C1 segment of cervical spinal cord (tissue), 14 donors: ENCODE data around the gene CLIP1.
"Not testable (repeated sequence)": the region's sequence is repeated elsewhere in the genome, so short reads cannot be mapped to it uniquely, and the experiment has no call there.

Source experiments
- DNase-seq, 14 donors: peaks; one replicate each; lab custom pipeline; 2025; lab: John Stamatoyannopoulos, UW

Gene CLIP1

DNA sequence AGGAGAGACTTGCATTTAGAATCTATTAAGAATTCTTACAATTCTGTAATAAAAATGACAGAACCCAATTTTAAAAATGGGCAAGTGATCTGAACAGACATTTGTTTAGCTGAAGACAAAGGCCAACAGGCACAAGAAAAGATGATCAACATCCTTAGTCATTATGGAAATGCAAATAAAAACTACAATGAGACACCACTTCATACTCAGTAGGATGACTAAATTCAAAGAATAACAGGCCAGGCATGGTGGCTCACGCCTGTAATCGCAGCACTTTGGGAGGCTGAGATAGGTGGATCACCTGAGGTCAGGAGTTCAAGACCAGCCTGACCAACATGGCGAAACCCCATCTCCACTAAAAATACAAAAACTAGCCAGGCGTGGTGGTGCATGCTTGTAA, 164.0 kb downstream of the CLIP1 start:
- DNase-seq: not testable (repeated sequence)

DNA sequence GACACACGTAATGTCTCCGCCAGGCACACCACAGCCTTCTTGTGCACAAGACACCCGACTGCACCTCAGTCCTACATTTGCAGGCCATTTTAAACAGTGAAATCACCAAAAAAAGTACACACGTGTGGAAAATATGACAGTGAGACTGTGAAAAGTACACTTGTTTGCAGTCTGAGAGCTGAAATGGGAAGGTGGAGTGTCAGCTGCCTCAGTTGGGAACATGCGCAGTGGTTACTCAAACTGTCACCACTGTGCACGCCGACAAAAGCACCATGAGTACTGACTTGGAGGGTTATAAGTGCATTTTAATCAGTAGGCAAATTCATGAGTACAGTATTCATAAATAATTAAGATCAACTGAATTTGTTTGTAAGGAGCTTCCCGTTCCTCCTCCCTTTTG, 171.9 kb downstream of the CLIP1 start:
- peak in 1 of 14 donors; percentile 82 for DNase-seq

DNA sequence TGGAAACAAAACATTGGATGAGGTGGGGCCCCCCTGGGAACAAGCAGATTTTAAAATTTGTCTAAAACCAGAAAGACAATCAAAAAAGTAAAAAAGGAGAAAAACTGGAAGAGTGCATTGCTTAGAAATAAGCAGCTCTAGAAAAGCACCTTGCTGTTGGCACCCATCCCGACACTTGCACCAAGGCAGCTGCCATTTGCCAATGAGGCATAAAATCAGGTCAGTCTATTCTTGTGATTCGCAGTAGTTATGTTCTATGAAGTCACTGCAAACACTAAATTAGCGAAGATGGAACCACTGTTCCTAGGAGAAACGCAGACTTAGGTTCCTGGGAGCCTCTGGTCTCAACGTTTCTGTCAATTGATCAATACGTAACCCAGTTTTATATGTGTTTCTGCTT, 172.4 kb downstream of the CLIP1 start:
- DNase-seq: peak in 2 of 14 donors; percentile 2 to 85

DNA sequence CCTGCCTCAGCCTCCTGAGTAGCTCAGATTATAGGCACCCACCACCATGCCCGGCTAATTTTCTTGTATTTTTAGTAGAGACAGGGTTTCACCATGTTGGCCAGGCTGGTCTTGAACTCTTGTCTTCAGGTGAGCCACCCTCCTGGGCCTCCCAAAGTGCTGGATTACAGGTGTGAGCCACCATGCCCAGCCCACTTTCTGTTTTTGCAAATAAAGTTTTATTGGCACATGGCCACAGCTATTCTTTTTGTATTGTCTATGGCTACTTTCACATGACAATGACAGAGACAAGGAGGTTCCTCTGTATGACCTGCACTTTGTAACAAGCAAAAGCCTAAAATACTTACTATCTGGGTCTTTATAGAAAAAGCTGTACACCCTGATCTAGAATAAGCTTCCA, 176.9 kb downstream of the CLIP1 start:
- DNase-seq: no peak

DNA sequence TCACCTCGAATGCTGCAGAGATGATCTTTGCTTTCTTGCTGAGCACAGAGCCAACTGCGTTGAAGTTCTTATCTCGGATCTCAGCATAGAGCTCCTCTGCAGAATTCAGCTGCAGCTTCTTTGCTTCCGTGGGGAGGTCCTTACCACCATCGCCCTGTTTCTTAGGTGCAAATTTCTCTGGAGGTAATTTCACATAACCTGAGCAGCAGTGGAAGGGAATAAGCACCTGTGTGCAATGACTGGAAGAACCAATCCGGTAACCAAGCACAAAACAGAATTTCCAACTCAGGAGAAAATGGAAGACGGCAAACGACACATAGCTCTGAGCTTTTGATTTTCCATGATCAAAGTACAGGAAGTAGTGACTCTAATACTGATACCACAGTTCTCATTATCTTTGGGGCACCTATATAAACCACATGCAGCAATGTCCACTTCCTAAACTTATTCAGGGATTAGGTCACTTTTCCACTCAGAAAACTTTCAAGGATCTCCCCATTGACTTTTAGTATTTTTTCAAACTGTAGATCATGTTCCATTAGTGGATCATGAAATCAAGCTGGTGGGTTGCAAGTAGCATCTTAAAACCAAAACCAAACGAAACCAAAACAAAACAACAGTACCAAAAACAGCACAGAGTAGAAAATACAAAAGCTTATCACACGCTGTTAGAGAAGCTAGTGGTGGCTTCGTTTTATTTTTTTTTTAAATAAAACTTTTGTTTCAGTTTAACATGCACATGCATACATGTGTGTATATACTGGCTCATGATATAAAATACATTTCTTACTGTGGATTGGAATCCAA, 177.7 kb downstream of the CLIP1 start:
- no peak for DNase-seq

DNA sequence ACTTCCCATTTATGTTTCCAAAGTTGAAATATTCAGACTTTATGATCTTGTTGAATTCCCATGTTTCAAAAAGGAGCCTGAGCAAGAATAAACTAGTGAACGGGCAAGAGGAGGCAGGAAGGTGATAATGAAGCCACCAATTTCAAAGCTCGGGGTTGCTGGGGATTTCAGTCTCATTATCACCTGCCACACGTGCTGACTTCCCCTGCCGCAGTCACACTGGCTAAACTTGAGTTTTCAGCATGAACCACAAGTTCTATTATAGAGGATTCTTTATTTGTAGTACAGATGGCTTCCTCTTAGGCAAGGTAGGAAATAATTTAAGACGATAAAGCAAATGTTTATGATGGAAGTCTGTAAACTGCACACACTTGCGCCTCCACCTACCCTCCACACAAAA, 178.5 kb downstream of the CLIP1 start:
- DNase-seq: no peak

DNA sequence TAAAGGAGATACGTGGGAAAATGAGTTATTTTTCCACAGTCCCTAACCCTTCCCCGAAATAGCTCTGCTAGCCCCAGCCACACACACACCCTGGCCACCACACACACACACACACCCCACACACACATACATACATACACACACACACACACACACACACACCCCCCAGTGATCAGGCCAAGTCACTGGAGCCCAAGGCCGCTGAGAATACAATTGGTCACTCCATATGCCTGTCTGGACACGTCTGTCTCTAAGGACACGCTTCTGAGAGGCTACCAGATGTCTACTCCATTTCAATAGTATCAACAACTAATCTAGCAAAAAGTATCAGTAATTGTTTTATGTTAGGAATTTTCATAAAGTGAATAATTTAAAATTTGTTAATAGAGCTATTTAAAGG, 183.6 kb downstream of the CLIP1 start:
- DNase-seq: no peak

DNA sequence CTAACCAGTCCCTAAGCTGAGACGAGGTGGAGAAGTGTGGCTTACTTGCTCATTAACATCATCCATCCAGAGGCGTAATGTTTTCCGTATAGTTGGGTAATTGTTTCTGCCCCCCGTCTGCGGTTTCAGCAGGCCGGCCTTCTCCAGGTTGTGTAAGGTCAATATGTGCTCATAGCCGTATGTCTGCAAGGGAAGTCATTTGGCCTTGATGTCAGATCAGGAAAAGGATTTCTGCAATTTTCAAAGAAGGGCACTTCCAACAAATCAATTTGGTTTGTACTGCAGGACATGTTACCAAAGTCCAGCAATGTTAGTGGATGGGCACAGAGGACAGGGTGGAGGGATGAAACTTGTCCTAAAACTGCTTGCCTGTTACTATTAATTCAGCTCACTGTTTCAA, 186.7 kb downstream of the CLIP1 start:
- no peak for DNase-seq

DNA sequence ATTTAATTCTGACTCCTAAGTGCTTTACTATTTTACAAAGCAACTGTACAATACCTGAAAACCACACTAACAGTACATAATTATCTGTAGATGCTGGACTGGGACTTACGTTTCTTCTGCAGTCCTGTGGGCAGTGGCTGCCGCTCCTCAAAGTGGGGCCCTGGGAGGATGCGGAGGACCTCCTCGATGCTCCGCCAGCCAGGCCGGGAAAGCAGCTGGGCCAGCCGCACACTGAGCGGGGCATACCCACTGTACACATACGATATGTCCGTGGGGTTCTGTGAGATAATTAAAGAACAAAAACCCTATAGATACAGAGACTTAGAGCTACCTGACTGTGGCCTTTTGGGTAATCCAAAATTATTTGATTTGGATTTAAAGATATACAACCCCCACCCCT, 189.8 kb downstream of the CLIP1 start:
- DNase-seq: no peak

DNA sequence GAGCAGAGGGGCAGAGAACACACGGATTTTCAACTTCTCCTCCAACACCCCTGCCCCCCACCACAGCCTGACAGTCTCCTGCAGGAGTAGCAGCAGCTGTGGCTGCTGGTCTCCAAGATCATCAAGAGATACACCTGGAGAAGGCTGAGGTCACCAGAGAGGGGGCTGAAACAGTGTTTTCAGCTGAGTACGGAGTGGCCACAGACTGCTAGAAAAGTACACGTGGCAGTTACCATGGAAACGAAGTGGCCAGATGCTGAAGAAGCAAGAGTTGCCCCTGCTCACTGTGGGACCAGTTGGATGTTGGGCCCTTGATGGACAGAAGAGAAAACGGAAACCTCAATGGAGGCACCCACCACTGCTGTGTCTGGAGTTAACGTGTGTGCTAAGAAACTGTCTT, 191.7 kb downstream of the CLIP1 start:
- DNase-seq: no peak

DNA sequence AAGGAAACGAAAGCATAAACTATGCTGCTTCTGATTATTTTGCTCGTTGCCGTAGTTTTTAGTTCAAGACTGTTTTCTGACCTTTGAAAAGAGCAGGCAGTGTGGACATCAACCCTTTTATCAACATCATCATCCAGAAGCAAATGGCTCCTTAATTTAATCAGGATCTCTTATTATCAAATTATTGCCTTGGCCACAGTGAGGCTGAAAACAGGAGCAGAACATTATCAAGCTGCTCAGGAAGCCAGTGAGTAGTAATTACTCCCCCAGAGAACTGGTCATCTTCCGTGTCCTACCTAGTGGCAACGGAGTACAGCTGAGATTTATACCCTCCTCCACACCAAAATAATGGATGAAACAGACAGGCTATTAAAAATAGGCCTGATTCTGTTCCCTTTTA, 194.4 kb downstream of the CLIP1 start:
- no peak for DNase-seq

DNA sequence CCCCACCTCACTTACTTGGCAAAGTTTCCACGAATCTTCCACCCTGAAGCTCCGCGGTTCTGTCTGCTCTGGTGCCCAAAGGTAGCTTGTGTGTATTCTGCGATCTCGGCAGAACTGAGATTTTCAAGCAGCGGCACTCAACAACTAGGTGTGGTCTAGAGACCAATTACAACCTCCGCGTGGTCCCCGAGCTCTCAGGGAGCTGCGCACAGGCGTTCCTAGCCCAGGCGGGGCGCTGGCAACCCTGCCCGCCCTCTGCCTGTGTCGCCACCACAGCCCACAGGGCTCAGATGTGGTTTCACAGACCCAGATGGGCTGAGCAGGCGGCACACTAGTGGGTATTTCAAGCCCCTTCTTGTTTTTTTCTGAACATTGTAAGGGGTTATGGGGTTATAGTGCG, 195.1 kb downstream of the CLIP1 start:
- DNase-seq: no peak

DNA sequence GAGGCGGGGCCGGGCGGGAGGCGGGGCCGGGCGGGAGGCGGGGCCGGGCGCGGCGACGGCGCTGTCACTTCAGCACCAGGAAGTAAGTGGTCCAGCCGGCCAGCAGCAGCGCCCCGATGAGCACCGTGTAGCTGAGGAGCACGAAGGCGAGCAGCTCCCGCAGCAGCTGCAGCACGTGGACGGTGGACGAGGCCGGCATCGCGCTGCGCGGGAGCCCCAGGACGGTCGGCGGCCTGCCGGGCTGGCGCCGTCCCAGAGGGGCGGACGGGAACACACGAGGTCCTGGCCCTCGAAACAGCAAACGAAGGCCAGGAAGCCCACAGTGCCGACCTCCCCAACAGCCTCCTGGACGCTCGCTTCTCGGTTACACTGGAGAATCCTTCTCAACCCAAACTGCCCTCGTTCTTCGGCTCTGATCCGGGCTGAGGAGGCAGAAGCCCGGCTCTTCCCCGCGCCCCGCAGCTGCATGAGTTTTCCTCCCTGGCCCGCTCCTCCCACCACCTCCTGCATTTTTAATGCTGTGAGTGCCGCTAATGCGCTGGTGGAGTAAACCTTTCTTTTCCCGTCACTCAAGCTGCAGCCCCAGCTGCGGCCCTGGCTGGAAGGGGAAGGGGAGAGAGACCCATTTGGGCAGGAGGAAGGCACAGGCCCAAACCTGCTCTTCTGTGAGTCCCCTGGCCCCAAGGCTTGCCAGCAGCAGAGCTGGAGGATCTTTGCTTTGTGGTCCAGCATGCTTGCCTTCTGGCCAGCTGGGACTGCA, 195.9 kb downstream of the CLIP1 start:
- DNase-seq: no peak

DNA sequence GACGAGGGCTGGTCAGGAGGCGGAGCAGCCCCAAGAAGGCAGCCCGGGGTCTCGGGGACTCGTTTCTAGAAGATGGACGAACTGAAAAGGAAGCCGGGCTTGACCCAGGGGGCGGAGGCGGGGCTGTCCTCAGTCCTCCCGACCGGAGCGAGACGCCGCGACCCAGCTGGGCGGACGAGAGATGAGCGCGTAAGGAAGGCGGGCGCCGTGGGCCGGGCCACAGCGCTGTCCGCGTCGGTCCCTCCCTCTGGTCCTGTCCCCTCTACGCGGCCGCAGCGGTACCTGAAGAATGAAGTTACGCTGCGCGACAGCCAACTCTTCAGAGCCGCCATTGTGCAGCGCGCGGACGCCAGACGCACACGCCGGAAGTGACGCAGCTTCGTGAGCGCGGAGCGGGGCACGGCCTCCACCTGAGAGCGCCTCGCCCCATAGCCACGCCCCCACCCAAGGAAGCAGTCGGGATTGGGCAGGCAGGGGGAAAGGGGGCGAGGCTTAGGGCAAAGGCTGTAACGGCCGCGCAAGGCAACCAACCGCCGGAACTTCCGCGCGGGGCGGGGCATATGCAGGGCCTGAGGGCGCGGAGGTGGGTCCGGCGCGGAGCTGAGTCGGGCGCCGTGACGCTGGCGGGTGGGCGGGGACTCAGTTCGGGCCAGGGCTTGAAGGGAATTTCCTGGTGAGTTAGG, 196.6 kb downstream of the CLIP1 start, which contains the start of gene DIABLO:
DIABLO (minus strand) TSS at position 370 of the 683 bp plus-strand sequence; CDS start at position 332, 38 bp downstream.
- peak; percentile 96 to 100 (median 99) for DNase-seq
